ENCODE results near the gene PACSIN1. TPM values are rescaled to one million over a fixed set of nuclear protein-coding genes. Genes with fewer than 3 reads are reported as not detected.
"Not testable (repeated sequence)": the region's sequence is repeated elsewhere in the genome, so short reads cannot be mapped to it uniquely, and the experiment has no call there.

The PACSIN1 gene
- total and polyA plus RNA-seq, 8 donors: under 0.01 to 2.2 (median 0.49) TPM; not detected in 2

DNA sequence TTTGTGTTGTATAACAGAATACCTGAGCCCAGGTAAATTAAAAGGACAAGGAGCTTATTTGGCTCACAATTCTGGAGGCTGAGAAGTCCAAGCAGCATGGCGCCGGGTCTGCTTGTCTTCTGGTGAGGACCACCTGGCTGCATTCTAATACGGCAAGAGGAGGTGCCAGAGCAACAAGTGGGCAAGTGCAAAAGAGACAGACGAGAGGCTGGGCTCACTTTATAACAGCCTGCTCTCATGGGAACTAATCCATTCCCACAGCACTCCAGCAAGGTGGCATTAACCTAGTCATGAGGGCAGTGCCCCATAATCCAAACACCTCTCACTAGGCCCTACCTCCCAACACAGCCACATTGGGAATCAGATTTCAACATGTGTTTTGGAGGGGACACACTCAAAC lies 12.9 kb downstream of the PACSIN1 start:
- no peak for DNase-seq
- H3K27me3 ChIP-seq: peaks cover 0 to 4% (median 0%) of the 10 kb centered on the region in 3 donors
- TF ChIP-seq POLR2AphosphoS5 (IDR thresholded peaks at IDR 0.05): no peak
- TF ChIP-seq, protein P1, sequence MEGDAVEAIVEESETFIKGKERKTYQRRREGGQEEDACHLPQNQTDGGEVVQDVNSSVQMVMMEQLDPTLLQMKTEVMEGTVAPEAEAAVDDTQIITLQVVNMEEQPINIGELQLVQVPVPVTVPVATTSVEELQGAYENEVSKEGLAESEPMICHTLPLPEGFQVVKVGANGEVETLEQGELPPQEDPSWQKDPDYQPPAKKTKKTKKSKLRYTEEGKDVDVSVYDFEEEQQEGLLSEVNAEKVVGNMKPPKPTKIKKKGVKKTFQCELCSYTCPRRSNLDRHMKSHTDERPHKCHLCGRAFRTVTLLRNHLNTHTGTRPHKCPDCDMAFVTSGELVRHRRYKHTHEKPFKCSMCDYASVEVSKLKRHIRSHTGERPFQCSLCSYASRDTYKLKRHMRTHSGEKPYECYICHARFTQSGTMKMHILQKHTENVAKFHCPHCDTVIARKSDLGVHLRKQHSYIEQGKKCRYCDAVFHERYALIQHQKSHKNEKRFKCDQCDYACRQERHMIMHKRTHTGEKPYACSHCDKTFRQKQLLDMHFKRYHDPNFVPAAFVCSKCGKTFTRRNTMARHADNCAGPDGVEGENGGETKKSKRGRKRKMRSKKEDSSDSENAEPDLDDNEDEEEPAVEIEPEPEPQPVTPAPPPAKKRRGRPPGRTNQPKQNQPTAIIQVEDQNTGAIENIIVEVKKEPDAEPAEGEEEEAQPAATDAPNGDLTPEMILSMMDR (IDR thresholded peaks at IDR 0.05): no peak
- no peak for TF ChIP-seq POLR2A (IDR thresholded peaks at IDR 0.05)
- no peak for TF ChIP-seq EP300 (IDR thresholded peaks at IDR 0.05)
- H3K4me1 ChIP-seq: no peaks in the 10 kb centered on the region
- H3K9me3 ChIP-seq: no peaks in the 10 kb centered on the region
- no peak overlapping the region for H3K4me3 ChIP-seq
- intact Hi-C loops (cut with DNase I; ENCODE audit: low total_unique reads): no loop called here
- no peak overlapping the region for H3K27ac ChIP-seq
- WGBS, 5 donors: 82 to 96% (median 92%) methylated on average over 4 of the region's 4 CpGs
- no peaks in the 10 kb centered on the region for H3K36me3 ChIP-seq

DNA sequence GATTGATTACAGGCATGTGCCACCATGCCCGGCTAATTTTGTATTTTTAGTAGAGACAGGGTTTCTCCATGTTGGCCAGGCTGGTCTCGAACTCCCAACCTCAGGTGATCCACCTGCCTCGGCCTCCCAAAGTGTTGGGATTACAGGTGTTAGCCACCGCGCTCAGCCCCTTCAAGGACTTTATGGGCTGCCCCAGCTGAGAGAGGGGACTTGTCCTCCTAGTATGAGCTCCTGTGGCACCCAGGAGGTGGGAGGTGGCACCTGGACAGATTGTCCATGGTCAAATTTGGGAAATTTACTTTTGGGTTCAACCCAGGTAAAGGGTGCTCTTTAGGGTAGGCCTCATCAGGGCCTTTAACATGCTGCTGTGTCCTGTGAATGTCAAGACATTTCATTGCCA lies 17.9 kb downstream of the PACSIN1 start:
- H3K27ac ChIP-seq; DNase-seq; H3K4me1 ChIP-seq; H3K4me3 ChIP-seq; H3K36me3 ChIP-seq; H3K9me3 ChIP-seq; H3K27me3 ChIP-seq; intact Hi-C loops (cut with DNase I; ENCODE audit: low total_unique reads): not testable (repeated sequence)
- 93 to 100% (median 94%) methylated on average over 3 to 5 of the region's 5 CpGs for WGBS, 5 donors

DNA sequence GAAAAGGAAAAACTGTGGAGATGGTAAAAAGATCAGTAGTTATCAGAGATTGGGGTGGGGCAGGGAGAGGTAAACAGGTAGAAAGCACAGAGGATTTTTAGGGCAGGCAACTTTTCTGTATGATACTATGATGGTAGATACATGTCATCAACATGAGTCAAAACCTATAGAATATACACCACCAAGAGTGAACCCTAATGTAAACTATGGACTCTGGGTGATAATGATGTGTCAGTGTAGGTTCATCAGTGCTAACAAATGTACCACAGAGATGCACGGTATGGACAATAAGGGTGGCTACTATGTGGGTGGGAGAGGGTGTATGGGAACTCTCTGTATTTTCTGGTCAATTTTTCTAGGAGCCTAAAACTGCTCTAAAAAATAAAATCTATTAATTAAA lies 18.5 kb downstream of the PACSIN1 start:
- DNase-seq: no peak
- intact Hi-C loops (cut with DNase I; ENCODE audit: low total_unique reads): no loop called here
- 44 to 92% (median 62%) methylated on average over 1 of the region's 1 CpG for WGBS, 5 donors
- H3K9me3 ChIP-seq: no peaks in the 10 kb centered on the region
- no peaks in the 10 kb centered on the region for H3K4me1 ChIP-seq
- TF ChIP-seq EP300 (IDR thresholded peaks at IDR 0.05) (no peak), POLR2AphosphoS5 (IDR thresholded peaks at IDR 0.05) (no peak), POLR2A (IDR thresholded peaks at IDR 0.05) (no peak)
- TF ChIP-seq, protein P1 (IDR thresholded peaks at IDR 0.05): no peak
- H3K36me3 ChIP-seq: no peaks in the 10 kb centered on the region
- H3K27ac ChIP-seq: no peak overlapping the region
- H3K27me3 ChIP-seq: no peaks in the 10 kb centered on the region
- H3K4me3 ChIP-seq: no peak overlapping the region

DNA sequence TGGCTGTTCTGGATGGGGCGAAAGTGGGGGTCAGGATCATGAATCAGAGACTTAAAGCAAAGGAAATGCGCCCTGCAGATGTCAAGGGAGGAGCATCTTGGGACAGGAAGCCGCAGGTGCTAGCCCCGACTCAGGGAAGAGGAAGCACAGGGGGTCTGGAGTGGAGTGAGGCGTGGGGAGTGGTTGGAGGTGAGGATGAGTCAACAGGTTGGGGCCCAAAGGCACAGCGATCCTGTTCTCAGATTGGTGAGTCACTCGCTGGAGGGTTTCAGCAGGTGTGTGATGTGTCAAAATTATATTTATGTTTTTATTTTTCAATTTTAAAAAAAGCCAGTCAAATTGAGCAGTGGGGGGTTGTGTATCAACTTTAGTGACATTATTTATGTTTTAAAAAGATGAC lies 19.0 kb downstream of the PACSIN1 start:
- DNase-seq: no peak
- no peak overlapping the region for H3K4me3 ChIP-seq
- TF ChIP-seq POLR2AphosphoS5 (IDR thresholded peaks at IDR 0.05) (no peak), POLR2A (IDR thresholded peaks at IDR 0.05) (no peak)
- TF ChIP-seq, protein P1 (IDR thresholded peaks at IDR 0.05): no peak
- WGBS, 5 donors: 58 to 67% (median 60%) methylated on average over 7 of the region's 7 CpGs
- no peaks in the 10 kb centered on the region for H3K9me3 ChIP-seq
- no peak overlapping the region for H3K27ac ChIP-seq
- no peaks in the 10 kb centered on the region for H3K27me3 ChIP-seq
- no peaks in the 10 kb centered on the region for H3K36me3 ChIP-seq
- intact Hi-C loops (cut with DNase I; ENCODE audit: low total_unique reads): no loop called here
- H3K4me1 ChIP-seq: no peaks in the 10 kb centered on the region

DNA sequence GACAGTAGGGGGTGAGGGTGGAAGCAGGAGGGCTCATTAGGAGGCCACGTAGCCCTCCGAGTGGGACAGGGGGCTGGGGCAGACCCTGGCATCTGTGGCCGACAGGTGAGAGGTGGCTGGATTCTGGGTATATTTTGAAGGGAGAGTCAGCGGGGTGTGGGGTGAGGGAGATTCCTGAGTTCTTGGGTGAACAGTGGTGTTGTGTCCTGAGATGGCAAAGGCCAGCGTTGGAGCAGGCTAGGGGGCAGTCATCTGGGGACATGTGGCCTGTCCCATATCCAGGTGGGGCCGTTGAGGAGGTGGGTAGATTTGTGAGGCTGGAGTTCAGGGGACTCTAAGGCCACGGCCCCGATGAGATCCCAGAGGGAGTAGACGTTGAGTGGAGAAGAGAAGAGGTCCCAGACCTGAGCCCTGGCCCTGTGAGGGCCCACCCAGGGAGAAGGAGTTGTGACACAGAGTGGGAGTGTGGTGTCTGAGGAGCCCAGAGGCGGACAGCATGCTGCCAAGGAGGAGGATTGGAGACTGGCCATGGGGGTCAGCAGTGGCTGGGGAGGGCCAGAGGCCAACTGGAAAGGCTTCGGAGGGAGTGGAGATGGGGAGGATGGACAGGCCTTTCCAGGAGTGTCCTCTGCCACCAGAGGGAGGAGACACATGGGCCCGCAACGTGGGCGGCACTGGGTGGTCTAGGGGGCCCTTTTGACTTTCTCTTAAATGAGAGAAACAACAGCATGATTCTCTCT lies 19.6 kb downstream of the PACSIN1 start:
- TF ChIP-seq POLR2AphosphoS5 (IDR thresholded peaks at IDR 0.05): no peak
- TF ChIP-seq POLR2A (IDR thresholded peaks at IDR 0.05): no peak
- TF ChIP-seq EP300 (IDR thresholded peaks at IDR 0.05): no peak
- TF ChIP-seq, protein P1 (IDR thresholded peaks at IDR 0.05): no peak
- Histone ChIP-seq H3K4me3 (no peak overlapping the region), H3K27me3 (no peaks in the 10 kb centered on the region), H3K4me1 (no peaks in the 10 kb centered on the region), H3K27ac (no peak overlapping the region), H3K9me3 (no peaks in the 10 kb centered on the region), H3K36me3 (no peaks in the 10 kb centered on the region)
- 76 to 83% (median 79%) methylated on average over 14 of the region's 14 CpGs for WGBS, 5 donors
- DNase-seq: no peak
- intact Hi-C loops (cut with DNase I; ENCODE audit: low total_unique reads): no loop called here

Measured in stomach (tissue), 9 donors.